SH-SY5Y (cell line): Measurements from ENCODE around the gene ATP9B.

Experiments used
- GATA2 ChIP-seq: IDR thresholded peaks from 2 replicates; pipeline ENCODE4 v1.6.1; 2011; ENCODE audit warnings: mild to moderate bottlenecking, low read depth, low read length
- GATA3 ChIP-seq: IDR thresholded peaks from 2 replicates; pipeline ENCODE4 v1.6.1; 2011; ENCODE audit warnings: low read depth, mild to moderate bottlenecking, low read length, moderate library complexity

- no peak for TF ChIP-seq GATA3
- TF ChIP-seq GATA2, result no peak
Observed at GRCh38 chr18:79403723-79404566, 334.8 kb downstream of the ATP9B start.
